Measurements from ENCODE around the gene BICD1.
A peak's percentile ranks its signal among the peaks of the same experiment; 100 is the strongest.

Gene BICD1

DNA sequence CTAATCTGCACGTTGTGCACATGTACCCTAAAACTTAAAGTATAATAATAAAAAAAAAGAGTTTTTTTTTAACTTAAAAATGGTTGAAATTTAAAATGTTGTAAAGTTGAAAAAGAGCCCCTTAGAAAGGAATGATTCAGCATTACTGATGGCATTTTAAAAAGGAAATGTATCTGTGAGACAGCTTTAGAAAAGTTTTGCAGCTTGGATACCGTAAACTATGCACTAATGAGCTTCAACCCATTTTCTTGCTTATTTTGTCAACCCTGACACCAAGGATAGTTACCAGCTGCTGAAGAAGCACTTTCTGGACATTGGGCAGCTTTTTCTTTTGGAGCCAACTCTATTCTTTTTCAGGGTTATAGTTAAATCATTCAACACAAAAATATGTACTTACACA lies 4.3 kb downstream of the BICD1 start:
- DNase-seq, result no peak
- TF ChIP-seq POLR2A (IDR thresholded peaks at IDR 0.05; ENCODE audit: low read length), result no peak
- no peak for TF ChIP-seq GATA1 (IDR thresholded peaks at IDR 0.05; ENCODE audit: low read depth, low read length)

GRCh38 chr12:32115404-32116104 lies 8.9 kb downstream of the BICD1 start:
- no peak for DNase-seq
- no peak for TF ChIP-seq GATA1 (IDR thresholded peaks at IDR 0.05; ENCODE audit: low read depth, low read length)
- TF ChIP-seq POLR2A (IDR thresholded peaks at IDR 0.05; ENCODE audit: low read length), result no peak

DNA sequence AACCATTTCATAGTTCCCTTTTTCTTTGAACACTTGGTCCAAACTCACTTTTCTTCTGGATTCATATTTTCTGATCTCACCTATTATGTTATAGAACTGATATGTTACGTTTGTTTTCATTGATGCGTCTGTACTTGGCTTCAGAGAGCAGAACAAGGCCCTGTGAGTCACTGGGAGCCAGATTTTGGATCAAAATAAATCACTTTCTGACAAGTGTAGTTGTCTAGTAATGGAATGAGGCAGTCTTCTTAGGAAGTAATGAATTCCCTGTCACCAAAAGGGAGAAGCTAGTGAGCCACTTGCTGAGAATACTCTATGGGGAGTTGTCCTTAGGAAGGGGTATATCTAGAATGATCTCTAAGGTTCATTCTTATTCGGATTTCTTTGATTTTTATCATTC lies 10.2 kb downstream of the BICD1 start:
- no peak for TF ChIP-seq GATA1 (IDR thresholded peaks at IDR 0.05; ENCODE audit: low read depth, low read length)
- no peak for DNase-seq

DNA sequence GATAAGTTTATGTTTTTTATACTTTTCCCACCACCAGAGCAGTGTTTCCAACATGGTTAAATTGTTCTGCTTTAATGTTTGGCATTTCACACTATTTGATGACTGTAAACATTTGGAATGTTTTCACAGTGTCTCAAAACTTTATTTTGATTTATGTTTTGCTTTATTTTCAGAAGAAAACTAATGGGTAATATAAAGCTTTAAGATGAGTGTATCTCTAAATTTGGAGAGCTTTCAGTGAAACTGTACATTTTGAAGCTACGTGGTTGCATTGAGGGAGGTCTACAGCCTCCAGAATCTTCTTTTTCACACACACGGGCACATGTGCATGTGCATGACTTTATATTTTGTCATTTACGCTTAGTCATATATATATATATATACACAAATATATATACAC lies 10.7 kb downstream of the BICD1 start:
- no peak for DNase-seq
- TF ChIP-seq GATA1 (IDR thresholded peaks at IDR 0.05; ENCODE audit: low read depth, low read length) (no peak), POLR2A (IDR thresholded peaks at IDR 0.05; ENCODE audit: low read length) (no peak)

DNA sequence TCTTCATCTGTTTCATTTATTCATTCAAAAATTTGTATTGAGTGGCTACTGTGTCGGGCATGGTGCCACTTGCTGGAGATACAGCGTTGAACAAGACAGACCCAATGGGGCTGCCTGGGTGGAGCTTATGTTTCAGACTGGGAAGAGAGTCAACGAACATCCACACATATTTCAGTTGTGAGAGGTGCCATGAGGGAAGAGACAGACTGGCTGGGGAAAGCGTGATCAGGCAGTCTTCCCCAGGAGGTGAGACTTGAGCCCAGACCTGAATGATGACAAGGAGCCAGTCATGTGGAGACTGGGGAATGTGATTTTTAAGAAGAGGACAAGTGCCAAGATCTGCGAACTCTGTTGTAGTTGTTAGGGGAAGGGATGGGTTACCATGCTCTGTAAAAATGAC lies 12.2 kb downstream of the BICD1 start:
- DNase-seq, result no peak
- TF ChIP-seq GATA1 (IDR thresholded peaks at IDR 0.05; ENCODE audit: low read depth, low read length) (no peak), POLR2A (IDR thresholded peaks at IDR 0.05; ENCODE audit: low read length) (no peak)

- TF ChIP-seq POLR2A (IDR thresholded peaks at IDR 0.05; ENCODE audit: low read length) (no peak), GATA1 (IDR thresholded peaks at IDR 0.05; ENCODE audit: low read depth, low read length) (no peak)
- peak in 1 of 2 experiments; percentile 60 for DNase-seq
Observed at GRCh38 chr12:32120419-32120818, 13.8 kb downstream of the BICD1 start.

- TF ChIP-seq POLR2A (IDR thresholded peaks at IDR 0.05; ENCODE audit: low read length), result no peak
- TF ChIP-seq GATA1 (IDR thresholded peaks at IDR 0.05; ENCODE audit: low read depth, low read length), result no peak
- no peak for DNase-seq
Observed at GRCh38 chr12:32124637-32125036, 18.0 kb downstream of the BICD1 start.

GRCh38 chr12:32125455-32126084 lies 18.9 kb downstream of the BICD1 start:
- TF ChIP-seq POLR2A (IDR thresholded peaks at IDR 0.05; ENCODE audit: low read length), result no peak
- no peak for TF ChIP-seq GATA1 (IDR thresholded peaks at IDR 0.05; ENCODE audit: low read depth, low read length)
- DNase-seq, result no peak

DNA sequence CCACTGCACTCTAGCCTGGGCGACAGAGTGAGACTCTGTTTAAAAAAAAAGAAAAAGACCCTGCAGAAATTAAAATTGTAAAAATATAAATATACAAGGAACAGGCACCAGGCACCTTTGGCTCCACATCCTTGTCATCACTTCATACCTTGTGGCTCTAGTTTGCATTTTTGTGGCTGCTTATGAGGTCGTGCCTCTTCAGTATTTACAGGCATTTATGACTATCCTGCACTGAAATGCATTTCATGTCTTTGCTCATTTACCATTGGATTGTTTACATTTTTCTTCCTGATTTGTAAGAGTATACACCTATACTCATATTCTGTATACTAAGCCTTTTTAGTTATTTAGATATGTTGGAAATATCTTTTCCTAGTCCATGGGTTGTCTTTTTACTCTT lies 20.1 kb downstream of the BICD1 start:
- no peak for DNase-seq
- TF ChIP-seq GATA1 (IDR thresholded peaks at IDR 0.05; ENCODE audit: low read depth, low read length), result no peak

GRCh38 chr12:32131666-32132065 lies 25.0 kb downstream of the BICD1 start:
- DNase-seq, result no peak
- TF ChIP-seq POLR2A (IDR thresholded peaks at IDR 0.05; ENCODE audit: low read length) (no peak), GATA1 (IDR thresholded peaks at IDR 0.05; ENCODE audit: low read depth, low read length) (no peak)

GRCh38 chr12:32134101-32134888 lies 27.6 kb downstream of the BICD1 start:
- TF ChIP-seq GATA1 (IDR thresholded peaks at IDR 0.05; ENCODE audit: low read depth, low read length) (no peak), POLR2A (IDR thresholded peaks at IDR 0.05; ENCODE audit: low read length) (no peak)
- no peak for DNase-seq

GRCh38 chr12:32135967-32136366 lies 29.3 kb downstream of the BICD1 start:
- DNase-seq, result no peak
- TF ChIP-seq GATA1 (IDR thresholded peaks at IDR 0.05; ENCODE audit: low read depth, low read length) (no peak), POLR2A (IDR thresholded peaks at IDR 0.05; ENCODE audit: low read length) (no peak)

- DNase-seq, result no peak
- TF ChIP-seq GATA1 (IDR thresholded peaks at IDR 0.05; ENCODE audit: low read depth, low read length), result no peak
- no peak for TF ChIP-seq POLR2A (IDR thresholded peaks at IDR 0.05; ENCODE audit: low read length)
Observed at GRCh38 chr12:32136404-32136803, 29.8 kb downstream of the BICD1 start.

GRCh38 chr12:32139064-32139421 lies 32.4 kb downstream of the BICD1 start:
- DNase-seq, result no peak
- no peak for TF ChIP-seq POLR2A (IDR thresholded peaks at IDR 0.05; ENCODE audit: low read length)
- no peak for TF ChIP-seq GATA1 (IDR thresholded peaks at IDR 0.05; ENCODE audit: low read depth, low read length)

DNA sequence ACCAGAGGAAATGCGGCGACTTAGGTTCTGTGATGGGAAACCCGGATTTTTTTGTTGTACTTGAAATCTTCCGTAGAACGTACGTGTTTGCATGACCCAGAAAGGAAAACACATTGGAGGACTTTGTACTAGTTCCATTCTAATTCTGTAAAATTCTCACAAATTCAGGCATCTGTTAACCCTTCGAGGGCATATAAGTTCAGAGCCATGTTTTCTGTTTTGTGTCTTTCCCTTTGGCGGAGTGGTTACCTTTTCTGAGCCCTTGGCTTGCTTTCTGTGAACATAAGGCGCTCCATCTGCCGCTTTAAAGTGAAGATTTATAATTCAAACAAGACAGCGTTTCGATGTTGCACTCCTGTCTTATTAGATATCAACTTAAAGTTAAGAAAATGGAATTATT lies 34.2 kb downstream of the BICD1 start:
- no peak for TF ChIP-seq GATA1 (IDR thresholded peaks at IDR 0.05; ENCODE audit: low read depth, low read length)
- TF ChIP-seq POLR2A (IDR thresholded peaks at IDR 0.05; ENCODE audit: low read length), result no peak
- no peak for DNase-seq

All from erythroblast (primary cell).